ENCODE data around the gene EPHA7.

Gene EPHA7

GRCh38 chr6:93419304-93420162, at the start of gene EPHA7:
Gene EPHA7 (minus strand): TSS chr6:93419559. CDS start chr6:93419341, 218 bp downstream.
- peak; percentile 47 for DNase-seq

- DNase-seq, result no peak
Measured at GRCh38 chr6:93468291-93468690, 48.9 kb upstream of the EPHA7 start.

- DNase-seq, result no peak
Measured at GRCh38 chr6:93454533-93454932, 35.2 kb upstream of the EPHA7 start.

GRCh38 chr6:93453956-93454355, 34.6 kb upstream of the EPHA7 start:
- peak; percentile 14 for DNase-seq

GRCh38 chr6:93447874-93448273, 28.5 kb upstream of the EPHA7 start:
- DNase-seq, result no peak

- no peak for DNase-seq
Measured at GRCh38 chr6:93437491-93437890, 18.1 kb upstream of the EPHA7 start.

- no peak for DNase-seq
Measured at GRCh38 chr6:93433592-93433991, 14.2 kb upstream of the EPHA7 start.

- DNase-seq, result no peak
Measured at GRCh38 chr6:93424303-93425064, 5.1 kb upstream of the EPHA7 start.

GRCh38 chr6:93423542-93423941, 4.2 kb upstream of the EPHA7 start:
- DNase-seq, result peak; percentile 52

GRCh38 chr6:93420163-93420795, 920 bp upstream of the EPHA7 start:
- no peak for DNase-seq

GRCh38 chr6:93418408-93419303, 703 bp downstream of the EPHA7 start:
- no peak for DNase-seq

- no peak for DNase-seq
Measured at GRCh38 chr6:93418033-93418407, 1.3 kb downstream of the EPHA7 start.

- DNase-seq, result no peak
Measured at GRCh38 chr6:93417421-93418013, 1.8 kb downstream of the EPHA7 start.

- DNase-seq, result no peak
Measured at GRCh38 chr6:93416571-93417420, 2.6 kb downstream of the EPHA7 start.

GRCh38 chr6:93413190-93413589, 6.2 kb downstream of the EPHA7 start:
- no peak for DNase-seq

GRCh38 chr6:93412452-93412851, 6.9 kb downstream of the EPHA7 start:
- DNase-seq, result no peak

GRCh38 chr6:93407186-93407585, 12.2 kb downstream of the EPHA7 start:
- no peak for DNase-seq

- DNase-seq, result no peak
Measured at GRCh38 chr6:93403390-93403789, 16.0 kb downstream of the EPHA7 start.

- no peak for DNase-seq
Measured at GRCh38 chr6:93398723-93399122, 20.6 kb downstream of the EPHA7 start.

GRCh38 chr6:93394471-93394870, 24.9 kb downstream of the EPHA7 start:
- no peak for DNase-seq

- no peak for DNase-seq
Measured at GRCh38 chr6:93393554-93394074, 25.7 kb downstream of the EPHA7 start.

All from RPMI8226 (cell line).